Neuronal stem cell (in vitro differentiated cells): Measurements from ENCODE around the gene FCRL1.

Experiments used
- DNase-seq: peaks from one replicate; pipeline ENCODE4 v3.0.0-alpha.2; 2013; ENCODE audit warnings: low spot score
- H2AFZ ChIP-seq: one replicate; pipeline ENCODE4 v1.6.1; 2013; ENCODE audit warnings: mild to moderate bottlenecking, low read length, inconsistent platforms
- H2AK5ac ChIP-seq: 2 replicates; pipeline ENCODE4 v1.6.1; 2013; ENCODE audit warnings: low read depth, mild to moderate bottlenecking, inconsistent platforms, low read length, moderate library complexity, mixed read lengths
- H2BK120ac ChIP-seq: 2 replicates; pipeline ENCODE4 v1.6.1; 2013; ENCODE audit warnings: low read depth, mild to moderate bottlenecking, inconsistent platforms, low read length, moderate library complexity, mixed read lengths
- H2BK12ac ChIP-seq: one replicate; pipeline ENCODE4 v1.6.1; 2013; ENCODE audit warnings: low read length, inconsistent platforms
- H2BK15ac ChIP-seq: 2 replicates; pipeline ENCODE4 v1.6.1; 2013; ENCODE audit warnings: mild to moderate bottlenecking, low read length, inconsistent platforms, mixed read lengths
- H2BK5ac ChIP-seq: one replicate; pipeline ENCODE4 v1.6.1; 2013; ENCODE audit warnings: inconsistent platforms, mild to moderate bottlenecking, low read length, moderate library complexity
- H3K14ac ChIP-seq: one replicate; pipeline ENCODE4 v1.6.1; 2013; ENCODE audit warnings: low read length, inconsistent platforms
- H3K18ac ChIP-seq: 2 replicates; pipeline ENCODE4 v1.6.1; 2013; ENCODE audit warnings: low read length, inconsistent platforms
- H3K23ac ChIP-seq: 2 replicates; pipeline ENCODE4 v1.6.1; 2013; ENCODE audit warnings: low read depth, mild to moderate bottlenecking, mixed read lengths, low read length, inconsistent platforms; ENCODE audit not compliant: poor library complexity
- H3K27ac ChIP-seq: replicated peaks from 3 replicates; pipeline ENCODE4 v1.5.1; 2013; ENCODE audit warnings: low read length, inconsistent platforms
- H3K27me3 ChIP-seq, 3 experiments: 2 replicates each; pipeline ENCODE4 v1.6.1; 2013; ENCODE audit warnings: low read length in 3 of 3, mild to moderate bottlenecking in 2 of 3, inconsistent platforms in 1 of 3, low read depth in 1 of 3, mixed read lengths in 1 of 3, moderate library complexity in 1 of 3; ENCODE audit not compliant: control insufficient read depth in 3 of 3, insufficient read depth in 3 of 3
- H3K36me3 ChIP-seq, 2 donors: replicated peaks in 1 of 2; 2 replicates each; pipeline ENCODE4 v1.6.1; 2013; ENCODE audit warnings: low read length in 2 of 2; ENCODE audit not compliant: control insufficient read depth in 2 of 2, insufficient read depth in 2 of 2
- H3K4ac ChIP-seq: 2 replicates; pipeline ENCODE4 v1.6.1; 2013; ENCODE audit warnings: inconsistent platforms, mild to moderate bottlenecking, low read length, moderate library complexity
- H3K4me1 ChIP-seq, 2 donors: 1 replicate in 1 of 2; 2 replicates in 1 of 2; pipeline ENCODE4 v1.6.1; 2013; ENCODE audit warnings: low read length in 2 of 2, low read depth in 1 of 2; ENCODE audit not compliant: control insufficient read depth in 2 of 2, insufficient read depth in 1 of 2
- H3K4me2 ChIP-seq: one replicate; pipeline ENCODE4 v1.6.1; 2013; ENCODE audit warnings: mild to moderate bottlenecking, low read length, inconsistent platforms; ENCODE audit not compliant: insufficient read depth, poor library complexity, severe bottlenecking
- H3K4me3 ChIP-seq, 2 donors: 2 replicates each; pipeline ENCODE4 v1.5.1; 2013; ENCODE audit warnings: low read length in 2 of 2, mild to moderate bottlenecking in 2 of 2, inconsistent platforms in 1 of 2, moderate library complexity in 1 of 2
- H3K79me1 ChIP-seq: one replicate; pipeline ENCODE4 v1.6.1; 2013; ENCODE audit warnings: low read depth, mild to moderate bottlenecking, inconsistent platforms, low read length, moderate library complexity
- H3K9ac ChIP-seq: one replicate; pipeline ENCODE4 v1.6.1; 2013; ENCODE audit warnings: mild to moderate bottlenecking, low read depth, low read length, inconsistent platforms; ENCODE audit not compliant: poor library complexity
- H3K9me3 ChIP-seq, 2 donors: replicated peaks in 1 of 2; 2 replicates each; pipeline versions ENCODE3 to v1.6.1; 2013; ENCODE audit warnings: low read length in 2 of 2, mild to moderate bottlenecking in 2 of 2, inconsistent platforms in 1 of 2, low read depth in 1 of 2, mixed read lengths in 1 of 2, moderate library complexity in 1 of 2; ENCODE audit not compliant: control insufficient read depth in 2 of 2, insufficient read depth in 1 of 2
- H4K8ac ChIP-seq: one replicate; pipeline ENCODE4 v1.6.1; 2013; ENCODE audit warnings: low read depth, mild to moderate bottlenecking, inconsistent platforms, low read length, moderate library complexity
- H4K91ac ChIP-seq: one replicate; pipeline ENCODE4 v1.6.1; 2013; ENCODE audit warnings: low read length, low read depth, mild to moderate bottlenecking, inconsistent platforms; ENCODE audit not compliant: poor library complexity
- WGBS, 2 donors: extraction: QIAGEN DNeasy Blood & Tissue Kit; methylation state at CpG; one replicate each; pipeline ENCODE4 v1.1.7; 2013; ENCODE audit warnings: missing lambda C conversion rate in 2 of 2, mixed read lengths in 1 of 2; ENCODE audit not compliant: insufficient read length in 2 of 2, insufficient replicate concordance in 1 of 2; ENCODE audit errors: extremely low coverage in 2 of 2; 5-methylcytosine and 5-hydroxymethylcytosine counted together

FCRL1 gene

DNA sequence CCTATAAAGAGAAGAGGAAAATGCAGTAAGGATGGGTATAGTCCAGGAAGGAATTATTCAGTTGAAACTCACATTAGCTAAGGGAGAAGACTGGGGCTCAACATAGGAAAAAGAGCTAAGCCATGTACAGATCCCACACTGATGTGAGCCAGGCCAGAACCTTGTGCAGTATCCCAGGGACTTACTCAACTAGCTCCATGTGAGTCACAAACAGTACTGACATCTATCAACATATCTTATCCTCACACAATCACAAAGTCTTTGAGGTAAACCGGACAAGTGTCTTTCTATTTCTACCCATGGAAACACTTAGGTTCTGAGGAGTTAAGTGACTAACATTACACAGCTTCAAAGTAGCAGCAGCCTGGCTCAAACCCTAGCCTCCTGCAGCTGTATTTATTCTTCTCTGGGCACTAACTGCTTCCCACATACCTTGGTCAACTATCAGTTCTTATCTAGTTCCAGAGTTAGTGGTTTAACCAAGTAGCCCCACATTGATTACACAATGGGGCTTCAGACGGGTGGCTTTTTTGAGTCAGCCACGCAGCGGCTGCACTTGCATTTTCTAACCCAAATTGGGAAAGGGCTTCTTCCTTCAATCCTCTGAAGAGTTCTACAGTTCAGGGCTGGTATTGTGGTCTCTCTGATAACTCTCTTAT is 12.2 kb upstream of the FCRL1 start:
- Histone ChIP-seq H2BK5ac (no peak overlapping the region), H3K14ac (no peak overlapping the region), H4K8ac (no peak overlapping the region), H2BK12ac (no peak overlapping the region), H3K4me3 (no peak overlapping the region), H3K4ac (no peak overlapping the region), H3K4me1 (no peaks in the 10 kb centered on the region), H3K27me3 (no peaks in the 10 kb centered on the region), H3K9ac (no peak overlapping the region), H3K18ac (no peak overlapping the region), H3K4me2 (no peak overlapping the region), H2BK15ac (no peak overlapping the region), H3K27ac (no peak overlapping the region), H2BK120ac (no peak overlapping the region), H3K23ac (no peak overlapping the region), H2AFZ (no peak overlapping the region), H3K36me3 (no peaks in the 10 kb centered on the region), H2AK5ac (no peak overlapping the region), H3K79me1 (no peaks in the 10 kb centered on the region), H3K9me3 (no peaks in the 10 kb centered on the region), H4K91ac (no peak overlapping the region)
- WGBS, 2 donors = no CpG with 5 or more reads among the region's 4 CpGs
- DNase-seq = no peak

DNA sequence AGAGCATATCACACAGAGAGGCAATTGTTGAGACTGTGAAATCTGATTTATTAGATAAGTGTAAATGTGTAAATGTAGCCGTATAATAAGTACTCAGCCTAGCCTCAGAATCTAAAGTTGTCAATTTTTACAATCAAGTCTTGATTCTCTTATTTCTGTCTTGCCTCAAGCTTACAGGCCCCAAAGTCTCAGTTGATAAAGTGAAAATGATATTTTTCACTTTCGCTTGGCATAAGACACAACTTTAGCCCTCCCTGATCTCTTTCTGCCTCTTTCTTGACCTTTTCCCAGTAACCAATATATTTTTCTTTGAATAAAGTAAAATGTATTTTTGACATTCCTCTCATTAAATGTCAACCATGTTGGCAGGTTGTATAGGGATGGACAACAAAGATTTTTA is 11.0 kb upstream of the FCRL1 start:
- Histone ChIP-seq H3K18ac (no peak overlapping the region), H3K9me3 (no peaks in the 10 kb centered on the region), H3K23ac (no peak overlapping the region), H3K4me3 (no peak overlapping the region), H3K4me1 (no peaks in the 10 kb centered on the region), H2BK5ac (no peak overlapping the region), H2BK12ac (no peak overlapping the region), H4K91ac (no peak overlapping the region), H2BK120ac (no peak overlapping the region), H3K4ac (no peak overlapping the region), H2AFZ (no peak overlapping the region), H3K4me2 (no peak overlapping the region), H3K27me3 (no peaks in the 10 kb centered on the region), H3K79me1 (no peaks in the 10 kb centered on the region), H3K27ac (no peak overlapping the region), H3K14ac (no peak overlapping the region), H4K8ac (no peak overlapping the region), H3K9ac (no peak overlapping the region), H2AK5ac (no peak overlapping the region), H3K36me3 (no peaks in the 10 kb centered on the region), H2BK15ac (no peak overlapping the region)
- WGBS, 2 donors = no CpG with 5 or more reads among the region's 2 CpGs
- no peak for DNase-seq

DNA sequence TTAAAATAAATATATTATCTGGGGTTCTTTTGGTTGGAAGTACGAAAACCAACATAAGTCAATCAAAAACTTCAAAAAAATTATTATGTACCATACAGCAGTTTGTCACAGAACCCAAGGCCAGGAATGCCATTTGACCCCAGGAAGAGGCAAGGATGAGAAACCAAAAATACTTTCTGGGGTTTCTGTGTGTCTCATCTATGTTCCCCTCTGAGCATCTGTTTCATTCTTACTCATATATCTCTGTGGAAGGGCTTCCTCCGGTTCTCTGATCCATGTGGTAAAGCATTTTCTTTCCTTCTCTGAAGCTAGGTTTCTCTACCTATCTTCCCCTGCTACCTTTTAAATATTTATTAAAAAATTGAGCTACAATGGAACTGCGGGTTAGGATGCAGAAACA is 9.8 kb upstream of the FCRL1 start:
- H4K91ac ChIP-seq = no peak overlapping the region
- H2BK12ac ChIP-seq = no peak overlapping the region
- no peak overlapping the region for H3K27ac ChIP-seq
- no peak overlapping the region for H3K14ac ChIP-seq
- no peak overlapping the region for H2BK15ac ChIP-seq
- no peak overlapping the region for H2AFZ ChIP-seq
- H2BK120ac ChIP-seq = no peak overlapping the region
- H3K9ac ChIP-seq = no peak overlapping the region
- no peaks in the 10 kb centered on the region for H3K27me3 ChIP-seq
- H3K18ac ChIP-seq = no peak overlapping the region
- no peak overlapping the region for H3K4ac ChIP-seq
- H2BK5ac ChIP-seq = no peak overlapping the region
- DNase-seq = no peak
- no peak overlapping the region for H3K4me2 ChIP-seq
- no peak overlapping the region for H3K4me3 ChIP-seq
- no peaks in the 10 kb centered on the region for H3K79me1 ChIP-seq
- no peak overlapping the region for H3K23ac ChIP-seq
- H3K9me3 ChIP-seq = no peaks in the 10 kb centered on the region
- H2AK5ac ChIP-seq = no peak overlapping the region
- H3K4me1 ChIP-seq = no peaks in the 10 kb centered on the region
- no peak overlapping the region for H4K8ac ChIP-seq
- H3K36me3 ChIP-seq = no peaks in the 10 kb centered on the region
- no CpG with 5 or more reads among the region's 3 CpGs for WGBS, 2 donors

DNA sequence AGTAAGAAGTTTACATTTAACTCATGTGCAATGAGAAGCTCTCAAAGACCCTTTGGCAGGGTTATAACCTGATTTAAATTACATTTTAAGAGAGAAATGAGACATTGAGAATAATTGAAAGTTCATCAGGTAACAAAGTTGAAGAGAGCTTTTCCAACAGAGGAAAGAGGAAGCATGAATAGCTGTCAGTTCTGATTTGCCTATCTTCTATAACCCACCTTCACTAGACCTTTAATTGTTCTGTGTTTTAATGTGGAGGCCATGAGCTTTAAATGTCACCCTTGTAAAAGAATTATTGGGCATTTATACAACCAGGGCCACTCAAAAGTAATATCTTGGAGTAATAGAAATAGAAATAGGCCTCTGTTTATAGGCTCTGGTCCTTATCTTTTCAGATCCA is 9.3 kb upstream of the FCRL1 start:
- Histone ChIP-seq H3K4me3 (no peak overlapping the region), H3K4me1 (no peaks in the 10 kb centered on the region), H2BK15ac (no peak overlapping the region), H2BK120ac (no peak overlapping the region), H3K79me1 (no peaks in the 10 kb centered on the region), H4K8ac (no peak overlapping the region), H4K91ac (no peak overlapping the region), H3K27ac (no peak overlapping the region), H2AK5ac (no peak overlapping the region), H3K14ac (no peak overlapping the region), H3K4ac (no peak overlapping the region), H2BK5ac (no peak overlapping the region), H3K27me3 (no peaks in the 10 kb centered on the region), H3K4me2 (no peak overlapping the region), H2BK12ac (no peak overlapping the region), H3K23ac (no peak overlapping the region), H3K9ac (no peak overlapping the region), H3K18ac (no peak overlapping the region), H2AFZ (no peak overlapping the region), H3K36me3 (no peaks in the 10 kb centered on the region), H3K9me3 (no peaks in the 10 kb centered on the region)
- no peak for DNase-seq
